Neutrophil (primary cell): Measurements from ENCODE around the gene NR6A1.

ENCODE experiments used
- H3K27ac ChIP-seq: fragments of 200-600 bp; sonication (generic); 2 replicates; pipeline ENCODE4 v1.5.1; 2016; ENCODE audit warnings: mild to moderate bottlenecking, moderate library complexity
- H3K27me3 ChIP-seq: fragments of 200-600 bp; sonication (generic); 2 replicates; pipeline ENCODE4 v1.6.0; 2016; ENCODE audit warnings: mild to moderate bottlenecking
- H3K36me3 ChIP-seq: fragments of 200-600 bp; sonication (generic); 2 replicates; pipeline ENCODE4 v1.5.1; 2017
- H3K4me1 ChIP-seq, 2 experiments: fragments of 200-600 bp in 1 of 2; sonication (generic) in 1 of 2; 1 replicate in 1 of 2; 2 replicates in 1 of 2; pipeline versions ENCODE4 v1.5.1 to v1.6.1; 2013 to 2016; ENCODE audit warnings: low read depth in 1 of 2, low read length in 1 of 2, mild to moderate bottlenecking in 1 of 2, moderate library complexity in 1 of 2; ENCODE audit not compliant: control insufficient read depth in 1 of 2, insufficient read depth in 1 of 2
- H3K4me3 ChIP-seq, 2 experiments: fragments of 200-600 bp in 1 of 2; sonication (generic) in 1 of 2; 1 replicate in 1 of 2; 2 replicates in 1 of 2; pipeline ENCODE4 v1.5.1; 2013 to 2016; ENCODE audit warnings: low read depth in 1 of 2, low read length in 1 of 2, mild to moderate bottlenecking in 1 of 2, moderate library complexity in 1 of 2
- H3K9me3 ChIP-seq: fragments of 200-600 bp; sonication (generic); 2 replicates; pipeline ENCODE4 v1.5.1; 2016
- CTCF ChIP-seq: fragments of 200-600 bp; sonication (generic); IDR thresholded peaks from 2 replicates; pipeline ENCODE4 v1.5.1; 2016; ENCODE audit warnings: antibody characterized with exemption

NR6A1 gene

GRCh38 chr9:124716808-124717207 lies 54.3 kb downstream of the NR6A1 start:
- H3K36me3 ChIP-seq = no peaks in the 10 kb centered on the region
- peaks cover 0 to 4% of the 10 kb centered on the region in 2 experiments for H3K4me1 ChIP-seq
- no peak for TF ChIP-seq CTCF
- H3K9me3 ChIP-seq = no peaks in the 10 kb centered on the region
- no peaks in the 10 kb centered on the region for H3K27me3 ChIP-seq
- no peak overlapping the region for H3K4me3 ChIP-seq
- no peak overlapping the region for H3K27ac ChIP-seq

GRCh38 chr9:124710766-124711165 lies 60.3 kb downstream of the NR6A1 start:
- no peak overlapping the region for H3K4me3 ChIP-seq
- H3K27ac ChIP-seq = no peak overlapping the region
- no peak for TF ChIP-seq CTCF
- H3K36me3 ChIP-seq = no peaks in the 10 kb centered on the region
- H3K27me3 ChIP-seq = no peaks in the 10 kb centered on the region
- peaks cover 0 to 9% of the 10 kb centered on the region in 2 experiments for H3K4me1 ChIP-seq
- H3K9me3 ChIP-seq = no peaks in the 10 kb centered on the region

GRCh38 chr9:124709292-124709690 lies 61.8 kb downstream of the NR6A1 start:
- Histone ChIP-seq H3K36me3 (no peaks in the 10 kb centered on the region), H3K27me3 (no peaks in the 10 kb centered on the region), H3K4me3 (no peak overlapping the region), H3K27ac (no peak overlapping the region), H3K4me1 (peaks cover 0 to 9% of the 10 kb centered on the region in 2 experiments), H3K9me3 (no peaks in the 10 kb centered on the region)
- no peak for TF ChIP-seq CTCF

- Histone ChIP-seq H3K36me3 (no peaks in the 10 kb centered on the region), H3K27ac (no peak overlapping the region), H3K4me3 (no peak overlapping the region), H3K27me3 (no peaks in the 10 kb centered on the region), H3K4me1 (peaks cover 0 to 9% of the 10 kb centered on the region in 2 experiments), H3K9me3 (no peaks in the 10 kb centered on the region)
- TF ChIP-seq CTCF = no peak
These were observed 62.3 kb downstream of the NR6A1 start for GRCh38 chr9:124708633-124709291.

- TF ChIP-seq CTCF = no peak
- no peak overlapping the region for H3K27ac ChIP-seq
- no peaks in the 10 kb centered on the region for H3K9me3 ChIP-seq
- H3K4me3 ChIP-seq = no peak overlapping the region
- H3K4me1 ChIP-seq = peaks cover 0 to 9% of the 10 kb centered on the region in 2 experiments
- no peaks in the 10 kb centered on the region for H3K27me3 ChIP-seq
- H3K36me3 ChIP-seq = no peaks in the 10 kb centered on the region
These were observed 63.0 kb downstream of the NR6A1 start for GRCh38 chr9:124708074-124708473.
